D721Med (cell line): ENCODE results near the gene PLXND1.

Source experiments
- DNase-seq: peaks from one replicate; pipeline ENCODE4 v3.0.0; 2011; ENCODE audit warnings: low spot score; ENCODE audit not compliant: insufficient read length
- FAIRE-seq: peaks from 2 replicates; lab custom pipeline; 2011; peaks lifted over from hg19 to GRCh38; lab: Jason Lieb, UNC
- TF ChIP-seq, protein P1 (sequence below): IDR thresholded peaks from 2 replicates; pipeline ENCODE4 v1.5.1; 2012; ENCODE audit warnings: mild to moderate bottlenecking, control low read depth; ENCODE audit not compliant: insufficient read depth; ENCODE audit errors: missing control alignments

PLXND1 gene

DNA sequence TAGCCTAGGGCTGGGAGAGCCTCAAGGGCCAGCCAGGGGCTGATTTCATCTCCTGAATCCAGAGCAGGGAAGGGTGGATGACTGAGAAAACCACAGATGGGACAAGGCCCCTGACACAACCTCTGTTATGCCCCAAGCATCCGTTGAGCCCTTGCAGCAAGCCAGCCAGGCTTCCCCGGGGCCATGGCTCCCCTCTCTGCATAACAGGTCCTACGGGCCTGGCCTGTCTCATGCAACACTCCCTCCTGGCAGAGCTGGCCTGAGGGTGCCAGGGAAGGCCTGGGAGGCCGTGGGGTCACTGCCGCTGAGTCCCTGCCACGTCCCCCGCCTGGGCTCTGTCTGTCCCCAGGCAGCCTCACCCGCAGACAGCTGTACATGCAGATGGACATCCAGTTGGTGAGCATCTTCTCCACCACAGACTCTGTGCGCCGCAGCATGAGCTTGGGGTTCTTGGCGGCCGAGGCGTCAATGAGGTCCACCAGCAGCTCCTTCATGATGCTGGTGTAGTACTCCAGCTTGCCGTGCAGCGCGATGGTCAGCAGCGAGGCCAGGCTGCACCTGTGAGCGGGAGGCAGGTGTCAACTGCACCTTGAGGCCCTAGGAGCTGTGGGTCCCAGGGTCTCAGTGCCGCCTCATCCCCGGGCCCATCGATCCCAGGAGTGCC lies 41.4 kb downstream of the PLXND1 start:
- TF ChIP-seq, protein P1, sequence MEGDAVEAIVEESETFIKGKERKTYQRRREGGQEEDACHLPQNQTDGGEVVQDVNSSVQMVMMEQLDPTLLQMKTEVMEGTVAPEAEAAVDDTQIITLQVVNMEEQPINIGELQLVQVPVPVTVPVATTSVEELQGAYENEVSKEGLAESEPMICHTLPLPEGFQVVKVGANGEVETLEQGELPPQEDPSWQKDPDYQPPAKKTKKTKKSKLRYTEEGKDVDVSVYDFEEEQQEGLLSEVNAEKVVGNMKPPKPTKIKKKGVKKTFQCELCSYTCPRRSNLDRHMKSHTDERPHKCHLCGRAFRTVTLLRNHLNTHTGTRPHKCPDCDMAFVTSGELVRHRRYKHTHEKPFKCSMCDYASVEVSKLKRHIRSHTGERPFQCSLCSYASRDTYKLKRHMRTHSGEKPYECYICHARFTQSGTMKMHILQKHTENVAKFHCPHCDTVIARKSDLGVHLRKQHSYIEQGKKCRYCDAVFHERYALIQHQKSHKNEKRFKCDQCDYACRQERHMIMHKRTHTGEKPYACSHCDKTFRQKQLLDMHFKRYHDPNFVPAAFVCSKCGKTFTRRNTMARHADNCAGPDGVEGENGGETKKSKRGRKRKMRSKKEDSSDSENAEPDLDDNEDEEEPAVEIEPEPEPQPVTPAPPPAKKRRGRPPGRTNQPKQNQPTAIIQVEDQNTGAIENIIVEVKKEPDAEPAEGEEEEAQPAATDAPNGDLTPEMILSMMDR = no peak
- no peak for DNase-seq
- no peak for FAIRE-seq

DNA sequence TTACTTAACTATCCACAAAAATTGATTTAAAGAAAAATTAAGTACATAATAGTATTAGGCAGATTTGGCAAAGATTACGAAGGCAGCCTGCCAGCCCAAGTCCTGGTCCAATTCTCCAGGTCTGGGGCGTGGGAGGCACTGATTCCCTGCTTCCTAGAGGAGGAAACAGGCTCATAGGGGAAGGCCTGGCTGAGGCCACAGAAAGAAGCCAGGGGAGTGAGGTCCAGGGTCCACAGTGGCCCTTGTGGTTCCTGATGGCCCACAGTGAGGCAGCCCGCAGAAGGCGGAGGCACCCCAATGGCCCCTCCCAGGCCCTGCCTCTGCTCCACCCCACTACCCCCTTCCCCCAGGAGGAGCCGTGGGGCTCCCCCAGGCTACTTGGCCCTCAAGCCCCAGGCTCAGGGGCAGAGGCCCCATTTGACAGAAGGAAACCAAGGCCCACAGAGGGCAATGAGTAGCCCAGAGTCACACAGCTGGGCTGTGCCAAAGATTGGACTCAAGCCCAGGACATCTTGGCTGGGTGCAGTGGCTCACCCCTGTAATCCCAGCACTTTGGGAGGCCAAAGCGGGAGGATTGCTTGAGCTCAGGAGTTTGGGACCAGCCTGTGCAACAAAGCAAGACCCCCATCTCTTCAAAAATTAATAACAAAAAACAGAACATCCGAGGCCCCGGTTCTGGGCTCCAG lies 42.5 kb downstream of the PLXND1 start:
- TF ChIP-seq, protein P1 = no peak
- DNase-seq (no peak), FAIRE-seq (no peak)

DNA sequence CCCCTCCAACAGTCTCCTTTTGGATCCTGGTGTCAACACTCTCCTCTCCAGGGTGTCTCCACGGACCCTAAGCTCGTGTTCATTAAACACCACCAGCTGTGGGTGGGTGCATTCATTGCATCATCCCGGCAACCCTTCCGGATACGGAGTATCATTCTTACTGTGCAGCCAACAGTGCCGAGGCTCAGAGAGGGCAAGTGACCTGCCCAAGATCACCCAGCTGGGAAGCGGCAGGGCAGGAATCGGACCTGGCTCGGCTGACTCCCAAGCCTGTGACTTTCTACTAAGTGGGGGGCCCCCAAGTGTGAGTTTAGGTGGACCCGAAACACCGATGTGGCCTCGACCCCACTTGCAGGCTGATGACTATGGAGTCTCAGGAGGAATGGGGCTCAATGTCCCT lies 43.1 kb downstream of the PLXND1 start:
- no peak for DNase-seq
- TF ChIP-seq, protein P1 = no peak
- FAIRE-seq = no peak

DNA sequence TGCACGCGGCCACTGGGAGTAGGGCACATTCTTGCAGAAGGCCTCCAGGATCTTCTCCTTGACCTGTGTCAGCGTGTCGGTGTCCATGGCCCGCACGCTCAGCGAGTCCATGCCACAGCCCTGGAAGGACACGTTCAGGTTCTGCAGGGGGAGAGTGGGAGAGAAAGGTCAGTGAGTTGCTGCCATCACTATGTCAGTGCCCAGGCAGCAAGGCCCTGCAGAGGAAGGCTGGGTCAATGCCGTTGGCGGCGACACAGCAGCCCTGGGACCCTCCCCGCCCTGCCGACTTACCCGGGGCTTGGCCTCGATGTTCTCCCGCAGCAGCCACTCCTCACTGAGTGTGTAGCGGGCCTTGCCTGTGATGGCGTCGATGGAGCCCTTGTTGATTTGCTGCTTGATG lies 43.7 kb downstream of the PLXND1 start:
- no peak for DNase-seq
- FAIRE-seq = no peak
- TF ChIP-seq, protein P1 = no peak

DNA sequence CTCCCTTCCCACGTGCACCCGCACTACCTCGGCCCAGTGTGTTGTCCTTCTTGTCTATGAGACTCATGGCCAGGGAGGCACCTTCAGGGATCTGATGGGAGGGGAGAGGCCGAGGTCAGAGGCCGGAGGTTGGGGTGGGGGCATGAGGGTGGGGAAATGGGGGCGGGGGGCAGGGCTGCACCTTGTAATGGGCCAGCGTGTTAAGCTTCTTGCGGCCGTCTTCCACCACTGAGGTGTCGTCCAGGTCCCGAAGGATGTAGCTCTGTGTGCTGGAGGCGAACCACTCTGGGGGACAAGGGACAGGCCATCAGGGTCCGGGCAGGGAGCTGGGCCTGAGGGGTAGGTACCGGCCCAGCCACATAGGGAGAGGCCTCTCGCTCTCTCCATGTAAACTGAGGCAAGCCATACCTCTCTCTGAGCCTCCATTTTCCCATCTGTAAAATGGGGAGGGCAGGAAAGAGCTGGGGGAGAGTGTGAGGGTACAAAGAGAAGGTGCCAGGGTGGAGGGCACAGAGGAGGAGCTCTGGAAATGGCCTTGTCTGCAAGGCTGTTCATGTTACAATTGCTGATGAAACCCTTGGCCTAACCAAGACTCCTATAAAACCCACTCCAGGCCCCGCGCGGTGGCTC lies 44.7 kb downstream of the PLXND1 start:
- TF ChIP-seq, protein P1 = no peak
- FAIRE-seq (no peak), DNase-seq (no peak)

DNA sequence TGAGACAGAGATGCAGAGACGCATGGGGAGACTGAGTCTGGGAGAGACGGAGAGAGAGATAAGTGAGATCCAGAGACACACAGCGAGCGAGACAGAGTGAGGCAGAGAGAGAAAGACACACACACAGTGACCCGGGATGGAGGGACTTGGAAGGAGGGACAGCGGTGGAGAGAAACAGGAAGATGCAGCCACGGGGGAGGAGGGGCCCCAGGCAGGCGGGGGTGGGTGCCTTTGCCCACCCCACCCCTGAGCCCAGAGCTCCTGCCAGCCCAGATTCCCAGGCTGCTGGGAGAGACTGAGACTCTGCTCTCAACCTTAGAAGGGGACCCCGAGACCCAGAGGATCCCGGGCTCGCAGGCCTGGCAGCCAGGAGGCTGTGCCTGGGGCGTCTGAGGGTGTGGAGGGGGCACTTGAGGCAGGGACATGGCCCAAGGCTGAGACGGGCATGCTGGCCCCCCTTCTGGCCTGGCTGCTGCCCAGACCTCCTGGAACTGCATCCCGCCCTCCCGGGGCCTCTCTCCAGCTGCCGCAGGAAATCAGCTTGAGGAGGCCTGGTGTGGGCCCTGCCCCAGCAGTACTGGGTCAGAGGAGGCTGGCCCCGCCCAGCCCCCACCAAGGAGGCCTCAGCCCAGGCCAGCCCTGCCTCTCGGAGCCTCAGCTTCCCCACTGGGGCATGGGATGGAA lies 45.4 kb downstream of the PLXND1 start:
- DNase-seq (no peak), FAIRE-seq (no peak)

More for the DNA sequence above, 45.4 kb downstream of the PLXND1 start:
- TF ChIP-seq, protein P1 = no peak
